IMR-90 (cell line): ENCODE data around the gene KIDINS220. TPM values are rescaled to one million over a fixed set of nuclear protein-coding genes. Genes with fewer than 3 reads are reported as not detected.

Experiments used
- ATAC-seq: fragments of 200-7000 bp; cut with Tn5 transposase; 2 replicates; pipeline ENCODE4 v1.9.1; 2020; ENCODE audit warnings: low read depth, mild to moderate bottlenecking, moderate library complexity
- BruUV-seq: library from RNA; stranded (reverse); fragments of 400-500 nt; replicated peaks from 2 replicates; lab custom pipeline; 2021; lab: Mats Ljungman, UMichigan
- CTCF ChIA-PET: fragments of 300-600 bp; formaldehyde crosslinking; extraction: SDS; loops from one replicate; lab custom pipeline; 2021; ENCODE audit warnings: antibody characterized with exemption; lab: Yijun Ruan, JAX
- POLR2A ChIA-PET: fragments of 300-600 bp; sonication (Branson Sonifier 250); formaldehyde crosslinking; loops from one replicate; lab custom pipeline; 2022; ENCODE audit warnings: antibody characterized with exemption; ENCODE audit not compliant: unreplicated experiment; lab: Charles Lee
- DNase-seq: peaks from one replicate; pipeline ENCODE4 v3.0.0; 2013
- H2AFZ ChIP-seq: replicated peaks from 2 replicates; pipeline ENCODE3; 2013; ENCODE audit warnings: low read length, mild to moderate bottlenecking; ENCODE audit not compliant: poor library complexity
- H2AK5ac ChIP-seq: 2 replicates; pipeline ENCODE4 v1.6.1; 2013; ENCODE audit warnings: low read depth, low read length, inconsistent platforms
- H2AK9ac ChIP-seq: replicated peaks from 2 replicates; pipeline ENCODE3; 2013; ENCODE audit warnings: mild to moderate bottlenecking, low read depth, low read length, moderate library complexity; ENCODE audit not compliant: poor library complexity
- H2BK120ac ChIP-seq: 2 replicates; pipeline ENCODE4 v1.6.1; 2013; ENCODE audit warnings: low read depth, low read length, inconsistent platforms
- H2BK15ac ChIP-seq: 3 replicates; pipeline ENCODE4 v1.6.1; 2013; ENCODE audit warnings: low read depth, low read length, inconsistent platforms
- H2BK20ac ChIP-seq: 2 replicates; pipeline ENCODE4 v1.6.1; 2013; ENCODE audit warnings: low read depth, mild to moderate bottlenecking, inconsistent platforms, low read length, moderate library complexity
- H2BK5ac ChIP-seq: 2 replicates; pipeline ENCODE4 v1.6.1; 2013; ENCODE audit warnings: mild to moderate bottlenecking, low read depth, low read length, inconsistent platforms; ENCODE audit not compliant: poor library complexity, severe bottlenecking
- H3K14ac ChIP-seq: replicated peaks from 2 replicates; pipeline ENCODE4 v1.6.1; 2013; ENCODE audit warnings: low read depth, low read length, inconsistent platforms
- H3K18ac ChIP-seq: 2 replicates; pipeline ENCODE4 v1.6.1; 2013; ENCODE audit warnings: low read depth, low read length, control low read depth
- H3K23ac ChIP-seq: 2 replicates; pipeline ENCODE4 v1.6.1; 2013; ENCODE audit warnings: low read depth, low read length, inconsistent platforms
- H3K27ac ChIP-seq: 2 replicates; pipeline ENCODE4 v1.5.1; 2013; ENCODE audit warnings: mild to moderate bottlenecking, control low read depth, low read length; ENCODE audit not compliant: insufficient read depth
- H3K27me3 ChIP-seq: 2 replicates; pipeline ENCODE4 v1.6.1; 2013; ENCODE audit warnings: low read length; ENCODE audit not compliant: control insufficient read depth, insufficient read depth
- H3K36me3 ChIP-seq: 2 replicates; pipeline ENCODE4 v1.6.1; 2013; ENCODE audit warnings: low read length, mixed read lengths; ENCODE audit not compliant: control insufficient read depth, insufficient read depth
- H3K4ac ChIP-seq: 2 replicates; pipeline ENCODE4 v1.6.1; 2013; ENCODE audit warnings: low read depth, low read length, inconsistent platforms
- H3K4me1 ChIP-seq: 2 replicates; pipeline ENCODE4 v1.6.1; 2013; ENCODE audit warnings: low read length, mixed read lengths; ENCODE audit not compliant: control insufficient read depth, insufficient read depth
- H3K4me2 ChIP-seq: 2 replicates; pipeline ENCODE4 v1.6.1; 2013; ENCODE audit warnings: low read depth, mild to moderate bottlenecking, control low read depth, low read length, moderate library complexity
- H3K4me3 ChIP-seq: 2 replicates; pipeline ENCODE4 v1.5.1; 2013; ENCODE audit warnings: low read depth, mild to moderate bottlenecking, control low read depth, low read length, moderate library complexity; ENCODE audit not compliant: insufficient read depth
- H3K56ac ChIP-seq: 2 replicates; pipeline ENCODE4 v1.6.1; 2013; ENCODE audit warnings: low read length, inconsistent platforms; ENCODE audit not compliant: insufficient read depth; ENCODE audit errors: extremely low read depth
- H3K79me1 ChIP-seq, 2 experiments: 2 replicates each; pipeline ENCODE4 v1.6.1; 2013; ENCODE audit warnings: low read length in 2 of 2, inconsistent platforms in 1 of 2, low read depth in 1 of 2
- H3K9ac ChIP-seq: 2 replicates; pipeline ENCODE4 v1.6.1; 2013; ENCODE audit warnings: low read depth, low read length, control low read depth
- H3K9me1 ChIP-seq: 2 replicates; pipeline ENCODE4 v1.6.1; 2013; ENCODE audit warnings: low read length, inconsistent platforms; ENCODE audit not compliant: insufficient read depth
- H3K9me3 ChIP-seq: 2 replicates; pipeline ENCODE4 v1.6.1; 2013; ENCODE audit warnings: low read length; ENCODE audit not compliant: control insufficient read depth, insufficient read depth
- H4K20me1 ChIP-seq: 2 replicates; pipeline ENCODE4 v1.6.1; 2013; ENCODE audit warnings: low read length, inconsistent platforms; ENCODE audit not compliant: insufficient read depth
- H4K5ac ChIP-seq: 2 replicates; pipeline ENCODE4 v1.6.1; 2013; ENCODE audit warnings: mild to moderate bottlenecking, low read depth, low read length, control low read depth
- H4K8ac ChIP-seq, 2 experiments: 2 replicates each; pipeline ENCODE4 v1.6.1; 2013; ENCODE audit warnings: low read depth in 2 of 2, low read length in 2 of 2, control low read depth in 1 of 2, inconsistent platforms in 1 of 2
- H4K91ac ChIP-seq: 2 replicates; pipeline ENCODE4 v1.6.1; 2013; ENCODE audit warnings: low read depth, low read length, inconsistent platforms; ENCODE audit not compliant: insufficient read depth
- BHLHE40 ChIP-seq: fragments of 150-350 bp; IDR thresholded peaks from 2 replicates; pipeline ENCODE4 v1.6.1; 2016; ENCODE audit warnings: mild to moderate bottlenecking, low read depth, low read length
- CEBPB ChIP-seq: IDR thresholded peaks from 2 replicates; pipeline ENCODE4 v1.6.1; 2012; ENCODE audit warnings: low read depth, low read length, improper control_type of control experiment
- ELK1 ChIP-seq: fragments of 150-350 bp; IDR thresholded peaks from 2 replicates; pipeline ENCODE4 v1.6.1; 2016; ENCODE audit warnings: low read depth, mild to moderate bottlenecking, low read length, moderate library complexity, borderline replicate concordance
- FOS ChIP-seq: fragments of 150-350 bp; IDR thresholded peaks from 2 replicates; pipeline ENCODE4 v1.6.1; 2016; ENCODE audit warnings: low read depth, low read length
- MAFK ChIP-seq: IDR thresholded peaks from 2 replicates; pipeline ENCODE4 v1.6.1; 2012; ENCODE audit warnings: low read depth, low read length, improper control_type of control experiment
- MAZ ChIP-seq: IDR thresholded peaks from 2 replicates; pipeline ENCODE4 v1.6.1; 2012; ENCODE audit warnings: low read depth, mild to moderate bottlenecking, low read length, improper control_type of control experiment, moderate library complexity, borderline replicate concordance
- RAD21 ChIP-seq: IDR thresholded peaks from 2 replicates; pipeline ENCODE4 v1.6.1; 2012; ENCODE audit warnings: low read length, improper control_type of control experiment
- SMC3 ChIP-seq: fragments of 150-350 bp; IDR thresholded peaks from 2 replicates; pipeline ENCODE4 v1.6.1; 2016; ENCODE audit warnings: low read depth, mild to moderate bottlenecking, antibody characterized with exemption, low read length, moderate library complexity
- WGBS, 2 experiments: methylation state at CpG; one replicate each; pipeline versions ENCODE4 v1.1.5 to v1.1.7; 2013; ENCODE audit warnings: missing lambda C conversion rate in 2 of 2; ENCODE audit not compliant: insufficient read length in 1 of 2; ENCODE audit errors: extremely low coverage in 2 of 2; 5-methylcytosine and 5-hydroxymethylcytosine counted together
- dilution Hi-C: fragments of 300-500 bp; cut with HindIII; formaldehyde crosslinking; loops from one replicate; pipeline ENCODE4 v1.14.3; 2018; ENCODE audit warnings: low sequenced_read_pairs; ENCODE audit not compliant: unreplicated experiment
- in situ Hi-C: fragments of 300-500 bp; cut with MboI; formaldehyde crosslinking; loops from 3 replicates; pipeline ENCODE4 v1.14.3; 2019; ENCODE audit warnings: low sequenced_read_pairs, inconsistent platforms, mixed read lengths
- intact Hi-C: fragments of 100-400 bp; cut with micrococcal nuclease; formaldehyde crosslinking; loops from 2 replicates; pipeline ENCODE4 v1.10.0; 2022
- polyA plus RNA-seq, 3 experiments: library from polyadenylated mRNA; depleted of rRNA; stranded (reverse); fragments of >200 nt; gene quantifications; 2 replicates each; pipeline ENCODE4 v1.2.3, GENCODE V29; 2012; ENCODE audit warnings: low replicate concordance in 1 of 3
- total RNA-seq: library from RNA; depleted of rRNA; stranded (reverse); fragments of >200 nt; gene quantifications from 2 replicates; pipeline ENCODE4 v1.2.3, GENCODE V29; 2012

Gene KIDINS220
- total and polyA plus RNA-seq, 2 of the 4 experiments (the other 2 are of a cell fraction): 23.1 to 63.4 TPM

- in situ Hi-C loops: loop anchor here (25.0 kb wide), 3 partner anchors 532 to 1582 kb away; no protein-coding TSS in a partner anchor
- Histone ChIP-seq H3K56ac (no peak overlapping the region), H2AK5ac (no peak overlapping the region), H3K9me3 (no peaks in the 10 kb centered on the region), H3K27me3 (peaks cover 7% of the 10 kb centered on the region; the same call in 1 of the 2 replicates), H2BK15ac (no peak overlapping the region), H3K23ac (no peak overlapping the region), H3K79me1 (no peaks in the 10 kb centered on the region), H2AFZ (no peak overlapping the region), H2BK5ac (no peak overlapping the region), H3K9me1 (no peaks in the 10 kb centered on the region), H4K8ac (no peak overlapping the region), H3K4me2 (no peak overlapping the region), H4K20me1 (no peaks in the 10 kb centered on the region), H2BK120ac (no peak overlapping the region), H2AK9ac (no peak overlapping the region), H3K14ac (no peak overlapping the region), H3K9ac (no peak overlapping the region), H3K4me1 (no peaks in the 10 kb centered on the region), H3K4ac (no peak overlapping the region), H4K5ac (no peak overlapping the region), H4K91ac (no peak overlapping the region), H3K18ac (no peak overlapping the region), H3K36me3 (no peaks in the 10 kb centered on the region), H2BK20ac (no peak overlapping the region), H3K4me3 (no peak overlapping the region), H3K27ac (no peak overlapping the region)
- DNase-seq: peak; percentile 39
- CTCF ChIA-PET: no interaction called here
- POLR2A ChIA-PET: no interaction called here
- dilution Hi-C loops: no loop called here
- ATAC-seq: peak; percentile 66
- BruUV-seq: no TSS peak
- no peak for TF ChIP-seq MAFK
- TF ChIP-seq MAZ: no peak
- no peak for TF ChIP-seq FOS
- no peak for TF ChIP-seq CEBPB
- no peak for TF ChIP-seq BHLHE40
- no peak for TF ChIP-seq SMC3
- no peak for TF ChIP-seq ELK1
- no peak for TF ChIP-seq RAD21
- intact Hi-C loops: no loop called here
- WGBS, 2 experiments: no CpG with 5 or more reads among the region's 8 CpGs
Measured at GRCh38 chr2:8694737-8695136, 142.7 kb downstream of the KIDINS220 start.
